SK-N-SH (cell line): Measurements from ENCODE around the gene TSHZ3. TPM values are rescaled to one million over a fixed set of nuclear protein-coding genes. Genes with fewer than 3 reads are reported as not detected.
A peak's percentile ranks its signal among the peaks of the same experiment; 100 is the strongest.

Source experiments
- CTCF ChIA-PET: fragments of 300-600, 350-600 bp; formaldehyde crosslinking; extraction: SDS; loops from one replicate; lab custom pipeline; 2021; lab: Yijun Ruan, JAX
- POLR2A ChIA-PET: fragments of 350-600 bp; sonication (Branson Sonifier 250); formaldehyde crosslinking; extraction: SDS; loops from one replicate; lab custom pipeline; 2020; ENCODE audit warnings: antibody characterized with exemption, inconsistent platforms; lab: Yijun Ruan, JAX
- DNase-seq: peaks from one replicate; pipeline ENCODE4 v3.0.0; 2012
- H2AFZ ChIP-seq: fragments of 200-600 bp; sonication (generic); 2 replicates; pipeline ENCODE4 v1.8.1; 2016; ENCODE audit warnings: antibody characterized with exemption, mild to moderate bottlenecking, low read depth
- H3F3A ChIP-seq: fragments of 200-600 bp; sonication (generic); replicated peaks from 2 replicates; pipeline ENCODE3; 2016; ENCODE audit warnings: antibody characterized with exemption, mild to moderate bottlenecking; ENCODE audit not compliant: insufficient read depth
- H3K27ac ChIP-seq, 2 experiments: fragments of 200-500 bp in 1 of 2; fragments of 200-600 bp in 1 of 2; sonication (Bioruptor generic) in 1 of 2; sonication (generic), shearing (Covaris generic) in 1 of 2; 2 replicates each; pipeline versions ENCODE4 v1.5.1 to v1.6.1; 2014 to 2016; ENCODE audit warnings: low read depth in 2 of 2, inconsistent platforms in 1 of 2, low read length in 1 of 2, mild to moderate bottlenecking in 1 of 2, mixed read lengths in 1 of 2
- H3K27me3 ChIP-seq: fragments of 200-600 bp; sonication (generic), shearing (Covaris generic); 2 replicates; pipeline ENCODE4 v1.6.1; 2016; ENCODE audit warnings: mixed run types; ENCODE audit not compliant: insufficient read depth
- H3K36me3 ChIP-seq, 2 experiments: fragments of 200-500 bp in 1 of 2; fragments of 200-600 bp in 1 of 2; sonication (Bioruptor generic) in 1 of 2; sonication (generic) in 1 of 2; replicated peaks in 1 of 2; 2 replicates each; pipeline versions ENCODE3 to v1.5.1; 2014 to 2016; ENCODE audit warnings: low read length in 1 of 2, mild to moderate bottlenecking in 1 of 2; ENCODE audit not compliant: insufficient read depth in 2 of 2, control insufficient read depth in 1 of 2
- H3K4me1 ChIP-seq, 2 experiments: fragments of 200-500 bp in 1 of 2; fragments of 200-600 bp in 1 of 2; sonication (Bioruptor generic) in 1 of 2; sonication (generic), shearing (Covaris generic) in 1 of 2; 2 replicates each; pipeline versions ENCODE4 v1.5.1 to v1.6.1; 2014 to 2016; ENCODE audit warnings: low read depth in 1 of 2, low read length in 1 of 2, mixed run types in 1 of 2; ENCODE audit not compliant: insufficient read depth in 2 of 2, control insufficient read depth in 1 of 2
- H3K4me2 ChIP-seq: fragments of 200-600 bp; sonication (generic), shearing (Covaris generic); 2 replicates; pipeline ENCODE4 v1.6.1; 2017; ENCODE audit warnings: mixed run types
- H3K4me3 ChIP-seq, 2 experiments: fragments of 200-500 bp in 1 of 2; fragments of 200-600 bp in 1 of 2; sonication (Bioruptor generic) in 1 of 2; sonication (generic), shearing (Covaris generic) in 1 of 2; 2 replicates each; pipeline versions ENCODE4 v1.5.1 to v1.8.1; 2014 to 2016; ENCODE audit warnings: low read depth in 2 of 2, inconsistent platforms in 1 of 2, low read length in 1 of 2, mild to moderate bottlenecking in 1 of 2, mixed read lengths in 1 of 2, moderate library complexity in 1 of 2
- H3K79me2 ChIP-seq: fragments of 200-600 bp; sonication (generic); 2 replicates; pipeline ENCODE4 v1.8.1; 2017; ENCODE audit warnings: mild to moderate bottlenecking; ENCODE audit not compliant: insufficient read depth
- H3K9ac ChIP-seq: fragments of 200-600 bp; sonication (generic); 2 replicates; pipeline ENCODE4 v1.6.1; 2017; ENCODE audit warnings: mixed run types
- H3K9me2 ChIP-seq: fragments of 200-600 bp; sonication (generic); 2 replicates; pipeline ENCODE4 v1.6.1; 2017; ENCODE audit warnings: mixed run types
- H3K9me3 ChIP-seq: fragments of 200-600 bp; sonication (generic); 2 replicates; pipeline ENCODE4 v1.6.1; 2017; ENCODE audit warnings: mixed run types, mild to moderate bottlenecking, moderate library complexity
- H4K20me1 ChIP-seq: fragments of 200-600 bp; sonication (generic); 2 replicates; pipeline ENCODE4 v1.6.1; 2017; ENCODE audit warnings: mild to moderate bottlenecking, mixed run types; ENCODE audit not compliant: insufficient read depth
- CHD2 ChIP-seq: fragments of 150-350 bp; IDR thresholded peaks from 2 replicates; pipeline ENCODE4 v1.6.1; 2018; ENCODE audit warnings: low read length; ENCODE audit not compliant: partially characterized antibody
- CTCF ChIP-seq: fragments of 200-600 bp; sonication (generic); IDR thresholded peaks from 2 replicates; pipeline ENCODE4 v1.6.1; 2017; ENCODE audit warnings: antibody characterized with exemption, mild to moderate bottlenecking, moderate library complexity
- FOSL2 ChIP-seq: IDR thresholded peaks from 2 replicates; pipeline ENCODE4 v1.4.0; 2012; ENCODE audit warnings: low read depth, mild to moderate bottlenecking, moderate library complexity, borderline replicate concordance
- JUND ChIP-seq: IDR thresholded peaks from 2 replicates; pipeline ENCODE4 v1.4.0; 2012
- MEF2A ChIP-seq: IDR thresholded peaks from 2 replicates; pipeline ENCODE4 v1.4.0; 2012; ENCODE audit warnings: low read depth, borderline replicate concordance
- NFIC ChIP-seq: IDR thresholded peaks from 2 replicates; pipeline ENCODE4 v1.4.0; 2012; ENCODE audit warnings: borderline replicate concordance
- NRF1 ChIP-seq: IDR thresholded peaks from 2 replicates; pipeline ENCODE4 v1.6.1; 2012; ENCODE audit warnings: low read depth, mild to moderate bottlenecking, low read length
- POLR2AphosphoS5 ChIP-seq: IDR thresholded peaks from 2 replicates; pipeline ENCODE4 v1.6.1; 2012; ENCODE audit warnings: low read depth, low read length
- RCOR1 ChIP-seq: fragments of 150-350 bp; IDR thresholded peaks from 2 replicates; pipeline ENCODE4 v1.6.1; 2017; ENCODE audit warnings: antibody characterized with exemption, low read length
- SMC3 ChIP-seq: IDR thresholded peaks from 2 replicates; pipeline ENCODE4 v1.6.1; 2012; ENCODE audit warnings: low read depth, low read length, improper control_type of control experiment
- TEAD4 ChIP-seq: IDR thresholded peaks from 2 replicates; pipeline ENCODE4 v1.4.0; 2012; ENCODE audit warnings: mild to moderate bottlenecking, borderline replicate concordance; ENCODE audit not compliant: insufficient read depth
- WGBS: methylation state at CpG from one replicate; pipeline ENCODE4 v1.1.6; 2017; ENCODE audit warnings: low lambda C conversion rate; 5-methylcytosine and 5-hydroxymethylcytosine counted together
- polyA plus RNA-seq, 3 experiments: library from polyadenylated mRNA; depleted of rRNA; stranded (reverse); fragments of >200 nt; gene quantifications; 2 replicates each; pipeline ENCODE4 v1.2.3, GENCODE V29; 2012
- TF ChIP-seq, protein P1 (sequence below): IDR thresholded peaks from 2 replicates; pipeline ENCODE4 v1.4.0; 2012; ENCODE audit warnings: low read depth

The TSHZ3 gene
- polyA plus RNA-seq, 1 of the 3 experiments (the other 2 are of a cell fraction): 3.3 TPM

DNA sequence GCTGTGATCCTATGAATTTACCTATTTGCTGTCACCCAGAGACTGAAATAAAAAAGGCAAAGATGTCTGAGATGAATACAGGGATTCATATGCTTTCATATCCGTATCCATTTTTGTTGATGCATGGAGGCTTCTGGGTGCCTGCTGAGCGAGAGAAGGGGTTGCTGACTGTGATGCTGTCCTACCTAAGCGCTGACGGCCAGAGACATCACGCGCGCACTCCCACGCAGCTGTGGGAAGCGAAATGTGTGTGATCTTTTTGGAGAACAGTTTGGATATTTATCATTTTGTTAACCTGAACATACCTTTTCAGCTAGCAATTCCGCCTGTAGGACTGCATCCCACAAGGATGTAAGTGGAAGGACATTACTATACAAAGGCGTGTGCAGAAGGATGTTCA is 23.9 kb downstream of the TSHZ3 start (continued):
- TF ChIP-seq CTCF (no peak), TEAD4 (no peak), SMC3 (no peak)
- TF ChIP-seq, all 33 proteins: peak for 0

DNA sequence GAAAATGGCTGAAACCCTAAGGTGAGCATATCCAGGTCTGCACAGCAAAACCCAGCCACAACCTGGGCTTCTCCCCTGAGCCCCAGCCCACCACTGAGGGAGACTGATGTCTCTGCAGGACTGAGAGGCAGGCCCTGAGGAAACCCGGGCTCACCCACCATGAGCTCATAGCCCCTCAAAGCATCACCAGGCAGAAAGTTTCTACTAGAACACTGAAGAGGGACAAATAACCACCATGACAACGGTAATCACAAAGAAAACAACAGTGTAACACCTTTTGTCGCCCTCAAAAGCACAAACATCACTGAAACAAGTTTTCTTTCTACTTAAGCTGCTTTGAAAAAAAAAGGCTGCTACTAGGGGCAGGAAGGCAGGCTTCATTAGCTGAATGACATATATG is 29.8 kb downstream of the TSHZ3 start:
- Histone ChIP-seq H3K36me3 (no peaks in the 10 kb centered on the region), H3K27ac (no peak overlapping the region), H3F3A (no peaks in the 10 kb centered on the region), H4K20me1 (0 out of 2 replicates have a peak, but pooled peaks cover 21% of the 10 kb centered on the region), H3K4me1 (peaks cover 13 to 48% of the 10 kb centered on the region in 2 experiments; a peak in 3 of 4 replicates), H3K4me3 (no peak overlapping the region), H3K79me2 (peaks cover 70% of the 10 kb centered on the region), H3K9me2 (no peaks in the 10 kb centered on the region), H3K4me2 (no peak overlapping the region), H3K9me3 (no peaks in the 10 kb centered on the region), H3K9ac (no peak overlapping the region), H2AFZ (no peak overlapping the region), H3K27me3 (no peaks in the 10 kb centered on the region)
- no peak for DNase-seq
- ChIA-PET CTCF (interaction anchor here (1.0 to 2.1 kb wide), 5 partner anchors 9 to 600 kb away, joined by 3 to 10 read pairs (median 3); no protein-coding TSS in a partner anchor), POLR2A (no interaction called here)
- no peak for TF ChIP-seq POLR2AphosphoS5
- 56% methylated on average over 3 of the region's 3 CpGs for WGBS

- no peak for DNase-seq
- Histone ChIP-seq H3K27ac (peak overlapping the region in 1 of 2 experiments; percentile 36; a peak in 1 of 4 replicates), H3K4me2 (no peak overlapping the region), H3K9me2 (no peaks in the 10 kb centered on the region), H4K20me1 (0 out of 2 replicates have a peak, but pooled peaks cover 21% of the 10 kb centered on the region), H3K36me3 (no peaks in the 10 kb centered on the region), H2AFZ (no peak overlapping the region), H3K4me1 (peaks cover 13 to 54% of the 10 kb centered on the region in 2 experiments; a peak in 3 of 4 replicates), H3F3A (no peaks in the 10 kb centered on the region), H3K27me3 (no peaks in the 10 kb centered on the region), H3K79me2 (peaks cover 65% of the 10 kb centered on the region), H3K9ac (no peak overlapping the region), H3K9me3 (no peaks in the 10 kb centered on the region), H3K4me3 (no peak overlapping the region)
- CTCF ChIA-PET: interaction anchor here (1.0 to 2.1 kb wide), 5 partner anchors 9 to 600 kb away, joined by 3 to 10 read pairs (median 3); no protein-coding TSS in a partner anchor
- TF ChIP-seq MEF2A: no peak
- TF ChIP-seq, protein P1, sequence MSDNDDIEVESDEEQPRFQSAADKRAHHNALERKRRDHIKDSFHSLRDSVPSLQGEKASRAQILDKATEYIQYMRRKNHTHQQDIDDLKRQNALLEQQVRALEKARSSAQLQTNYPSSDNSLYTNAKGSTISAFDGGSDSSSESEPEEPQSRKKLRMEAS: no peak
- no peak for TF ChIP-seq CHD2
- no peak for TF ChIP-seq NRF1
- TF ChIP-seq FOSL2: no peak
- TF ChIP-seq RCOR1: no peak
- TF ChIP-seq NFIC: no peak
- no peak for TF ChIP-seq JUND
- POLR2A ChIA-PET: no interaction called here
- WGBS: 55% methylated on average over 6 of the region's 6 CpGs
These were observed 30.3 kb downstream of the TSHZ3 start for GRCh38 chr19:31318790-31319425.
